Liver (tissue), 9 donors: ENCODE results near the gene NYNRIN. TPM values are rescaled to one million over a fixed set of nuclear protein-coding genes. Genes with fewer than 3 reads are reported as not detected.

Source experiments
- DNase-seq: peaks from one replicate; pipeline ENCODE4 v3.0.0-alpha.2; 2017; ENCODE audit warnings: low spot score
- H3K27ac ChIP-seq, 2 donors: one replicate each; pipeline ENCODE4 v1.7.0; 2013; ENCODE audit warnings: inconsistent platforms in 2 of 2, low read length in 2 of 2, control low read depth in 1 of 2, low read depth in 1 of 2, mild to moderate bottlenecking in 1 of 2
- H3K27me3 ChIP-seq, 4 donors: one replicate each; pipeline versions ENCODE4 v1.6.1 to v1.7.0; 2013; ENCODE audit warnings: low read length in 3 of 4, inconsistent platforms in 1 of 4, mild to moderate bottlenecking in 1 of 4, moderate library complexity in 1 of 4; ENCODE audit not compliant: control insufficient read depth in 4 of 4, insufficient read depth in 4 of 4
- H3K36me3 ChIP-seq, 4 donors: one replicate each; pipeline versions ENCODE4 v1.6.1 to v1.7.0; 2013; ENCODE audit warnings: low read length in 3 of 4, mild to moderate bottlenecking in 3 of 4, low read depth in 1 of 4, moderate library complexity in 1 of 4; ENCODE audit not compliant: control insufficient read depth in 4 of 4, insufficient read depth in 3 of 4
- H3K4me1 ChIP-seq, 4 donors: one replicate each; pipeline versions ENCODE4 v1.6.1 to v1.7.0; 2013; ENCODE audit warnings: low read length in 3 of 4, mild to moderate bottlenecking in 3 of 4, moderate library complexity in 1 of 4; ENCODE audit not compliant: control insufficient read depth in 4 of 4, insufficient read depth in 4 of 4
- H3K4me3 ChIP-seq, 3 donors: one replicate each; pipeline versions ENCODE4 v1.6.1 to v1.7.0; 2013; ENCODE audit warnings: low read length in 3 of 3, control low read depth in 1 of 3, low read depth in 1 of 3, mild to moderate bottlenecking in 1 of 3
- H3K9ac ChIP-seq, 2 donors: one replicate each; pipeline ENCODE4 v1.7.0; 2013; ENCODE audit warnings: low read length in 2 of 2, mild to moderate bottlenecking in 2 of 2, moderate library complexity in 2 of 2, control low read depth in 1 of 2, low read depth in 1 of 2
- H3K9me3 ChIP-seq, 4 donors: one replicate each; pipeline versions ENCODE4 v1.6.1 to v1.7.0; 2013; ENCODE audit warnings: low read length in 3 of 4; ENCODE audit not compliant: control insufficient read depth in 4 of 4
- EGR1 ChIP-seq, 2 donors: IDR thresholded peaks; 2 replicates each; pipeline ENCODE4 v1.6.1; 2016 to 2018; ENCODE audit warnings: antibody characterized with exemption in 2 of 2, low read depth in 2 of 2
- FOXA2 ChIP-seq: IDR thresholded peaks from 2 replicates; pipeline ENCODE4 v1.6.1; 2016; ENCODE audit warnings: antibody characterized with exemption
- GABPA ChIP-seq, 2 donors: IDR thresholded peaks in 1 of 2; conservative IDR thresholded peaks in 1 of 2; 2 replicates each; pipeline ENCODE4 v1.6.1; 2016; ENCODE audit warnings: antibody characterized with exemption in 2 of 2, mild to moderate bottlenecking in 1 of 2, moderate library complexity in 1 of 2
- HNF4A ChIP-seq, 2 donors: conservative IDR thresholded peaks; 2 replicates each; pipeline ENCODE4 v1.6.1; 2016; ENCODE audit warnings: antibody characterized with exemption in 2 of 2, mild to moderate bottlenecking in 2 of 2
- HNF4G ChIP-seq: IDR thresholded peaks from 2 replicates; pipeline ENCODE4 v1.6.1; 2016; ENCODE audit warnings: antibody characterized with exemption
- JUND ChIP-seq, 2 donors: IDR thresholded peaks; 2 replicates each; pipeline ENCODE4 v1.6.1; 2016; ENCODE audit warnings: antibody characterized with exemption in 2 of 2
- MAX ChIP-seq: IDR thresholded peaks from 2 replicates; pipeline ENCODE4 v1.6.1; 2016; ENCODE audit warnings: antibody characterized with exemption
- NR2F2 ChIP-seq: IDR thresholded peaks from 2 replicates; pipeline ENCODE4 v1.6.1; 2016; ENCODE audit warnings: antibody characterized with exemption
- RAD21 ChIP-seq, 2 donors: IDR thresholded peaks; 2 replicates each; pipeline ENCODE4 v1.6.1; 2016; ENCODE audit warnings: antibody characterized with exemption in 2 of 2, mild to moderate bottlenecking in 2 of 2
- REST ChIP-seq: IDR thresholded peaks from 2 replicates; pipeline ENCODE4 v1.6.1; 2016; ENCODE audit warnings: antibody characterized with exemption, mild to moderate bottlenecking
- RXRA ChIP-seq, 2 donors: IDR thresholded peaks; 2 replicates each; pipeline ENCODE4 v1.6.1; 2017 to 2018; ENCODE audit warnings: antibody characterized with exemption in 2 of 2, mild to moderate bottlenecking in 1 of 2
- SP1 ChIP-seq: IDR thresholded peaks from 2 replicates; pipeline ENCODE4 v1.6.1; 2018; ENCODE audit warnings: antibody characterized with exemption, mild to moderate bottlenecking
- TAF1 ChIP-seq: conservative IDR thresholded peaks from 2 replicates; pipeline ENCODE4 v1.6.1; 2016; ENCODE audit warnings: antibody characterized with exemption, mild to moderate bottlenecking
- YY1 ChIP-seq: IDR thresholded peaks from 2 replicates; pipeline ENCODE4 v1.6.1; 2016; ENCODE audit warnings: antibody characterized with exemption, mild to moderate bottlenecking
- ZBTB33 ChIP-seq: IDR thresholded peaks from 2 replicates; pipeline ENCODE4 v1.6.1; 2016; ENCODE audit warnings: antibody characterized with exemption
- WGBS: extraction: QIAGEN DNeasy Blood & Tissue Kit; methylation state at CpG from one replicate; pipeline ENCODE4 v1.1.7; 2013; 5-methylcytosine and 5-hydroxymethylcytosine counted together
- polyA plus RNA-seq, 2 donors: library from polyadenylated mRNA; stranded (reverse) in 1 of 2; unstranded in 1 of 2; fragments of 200-250 nt in 1 of 2; fragments of >200 nt in 1 of 2; fragmentation: Nextera tagmentation in 1 of 2; extraction: Ambion mirVana in 1 of 2; gene quantifications; one replicate each; pipeline versions ENCODE4 v1.2.1 to v1.2.3, GENCODE V29; 2013 to 2015
- total RNA-seq, 2 donors: library from RNA; depleted of rRNA; stranded (reverse); fragments of >200 nt; gene quantifications; one replicate each; pipeline ENCODE4 v1.2.3, GENCODE V29; 2014
- TF ChIP-seq, protein P1 (sequence below): fragments of 150-350 bp; IDR thresholded peaks from 2 replicates; pipeline ENCODE4 v1.5.1; 2017; ENCODE audit warnings: improper control_type of control experiment, low read depth, low read length; ENCODE audit not compliant: missing input control
- TF ChIP-seq, protein P2 (sequence below): IDR thresholded peaks from 2 replicates; pipeline ENCODE4 v1.6.1; 2016; ENCODE audit warnings: antibody characterized with exemption
- donor health status: healthy.
- donor health status: healthy.
- donor health status: healthy.
- donor health status: healthy.
- donor health status: healthy.

Gene NYNRIN
- total and polyA plus RNA-seq, 4 donors, result 0.89 to 11.0 (median 1.8) TPM

DNA sequence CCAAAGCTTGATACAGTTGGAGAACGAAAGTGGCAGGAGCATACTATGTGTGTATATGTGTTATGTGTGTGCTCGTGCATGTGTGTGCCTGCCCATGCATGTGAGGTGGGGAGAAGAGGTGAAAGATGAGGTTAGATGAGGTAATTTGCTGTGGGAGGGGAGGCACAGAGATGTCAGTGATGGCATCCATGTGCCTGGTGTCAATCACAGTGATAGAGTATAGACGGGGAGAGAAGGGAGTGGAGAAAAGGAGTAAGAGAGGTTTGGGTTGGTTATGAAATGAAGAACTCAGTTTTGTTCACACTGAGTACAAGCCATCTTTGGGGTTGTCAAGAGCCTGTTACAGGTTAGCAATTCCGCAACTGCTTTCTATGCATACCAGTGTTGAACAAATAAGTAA lies 14.6 kb upstream of the NYNRIN start:
- no peak for DNase-seq
- WGBS, result 96% methylated on average over 4 of the region's 4 CpGs
- H3K27ac ChIP-seq, result no peak overlapping the region
- no peak overlapping the region for H3K4me3 ChIP-seq
- TF ChIP-seq GABPA (IDR thresholded peaks at IDR 0.05 in 1 of 2, conservative IDR thresholded peaks at IDR 0.05 in 1 of 2), result no peak
- TF ChIP-seq, protein P1, sequence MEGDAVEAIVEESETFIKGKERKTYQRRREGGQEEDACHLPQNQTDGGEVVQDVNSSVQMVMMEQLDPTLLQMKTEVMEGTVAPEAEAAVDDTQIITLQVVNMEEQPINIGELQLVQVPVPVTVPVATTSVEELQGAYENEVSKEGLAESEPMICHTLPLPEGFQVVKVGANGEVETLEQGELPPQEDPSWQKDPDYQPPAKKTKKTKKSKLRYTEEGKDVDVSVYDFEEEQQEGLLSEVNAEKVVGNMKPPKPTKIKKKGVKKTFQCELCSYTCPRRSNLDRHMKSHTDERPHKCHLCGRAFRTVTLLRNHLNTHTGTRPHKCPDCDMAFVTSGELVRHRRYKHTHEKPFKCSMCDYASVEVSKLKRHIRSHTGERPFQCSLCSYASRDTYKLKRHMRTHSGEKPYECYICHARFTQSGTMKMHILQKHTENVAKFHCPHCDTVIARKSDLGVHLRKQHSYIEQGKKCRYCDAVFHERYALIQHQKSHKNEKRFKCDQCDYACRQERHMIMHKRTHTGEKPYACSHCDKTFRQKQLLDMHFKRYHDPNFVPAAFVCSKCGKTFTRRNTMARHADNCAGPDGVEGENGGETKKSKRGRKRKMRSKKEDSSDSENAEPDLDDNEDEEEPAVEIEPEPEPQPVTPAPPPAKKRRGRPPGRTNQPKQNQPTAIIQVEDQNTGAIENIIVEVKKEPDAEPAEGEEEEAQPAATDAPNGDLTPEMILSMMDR, result no peak
- TF ChIP-seq HNF4A (conservative IDR thresholded peaks at IDR 0.05), result no peak
- no peak for TF ChIP-seq SP1
- TF ChIP-seq NR2F2, result no peak
- TF ChIP-seq HNF4G, result no peak
- no peak for TF ChIP-seq JUND (IDR thresholded peaks at IDR 0.05)
- no peak for TF ChIP-seq MAX
- TF ChIP-seq EGR1 (IDR thresholded peaks at IDR 0.05; ENCODE audit: low read depth in 2 of 2), result no peak
- TF ChIP-seq REST, result no peak
- no peak for TF ChIP-seq RXRA (IDR thresholded peaks at IDR 0.05)
- TF ChIP-seq TAF1, result no peak
- TF ChIP-seq FOXA2, result no peak
- no peak for TF ChIP-seq RAD21 (IDR thresholded peaks at IDR 0.05)
- no peak overlapping the region for H3K9ac ChIP-seq
- H3K27me3 ChIP-seq, result no peaks in the 10 kb centered on the region
- no peaks in the 10 kb centered on the region for H3K9me3 ChIP-seq
- peaks cover 2 to 9% (median 7%) of the 10 kb centered on the region in 4 donors for H3K4me1 ChIP-seq
- H3K36me3 ChIP-seq, result no peaks in the 10 kb centered on the region

GRCh38 chr14:24385524-24385923 lies 13.3 kb upstream of the NYNRIN start:
- no peaks in the 10 kb centered on the region for H3K27me3 ChIP-seq
- 83% methylated on average over 4 of the region's 4 CpGs for WGBS
- H3K4me3 ChIP-seq, result no peak overlapping the region
- H3K27ac ChIP-seq, result no peak overlapping the region
- TF ChIP-seq ZBTB33 (no peak), YY1 (no peak), EGR1 (IDR thresholded peaks at IDR 0.05; ENCODE audit: low read depth in 2 of 2) (no peak), HNF4A (conservative IDR thresholded peaks at IDR 0.05) (no peak), NR2F2 (no peak), REST (no peak), RXRA (IDR thresholded peaks at IDR 0.05) (no peak), TAF1 (no peak), GABPA (IDR thresholded peaks at IDR 0.05 in 1 of 2, conservative IDR thresholded peaks at IDR 0.05 in 1 of 2) (no peak), HNF4G (no peak), SP1 (no peak), FOXA2 (no peak), MAX (no peak)
- TF ChIP-seq, protein P2, sequence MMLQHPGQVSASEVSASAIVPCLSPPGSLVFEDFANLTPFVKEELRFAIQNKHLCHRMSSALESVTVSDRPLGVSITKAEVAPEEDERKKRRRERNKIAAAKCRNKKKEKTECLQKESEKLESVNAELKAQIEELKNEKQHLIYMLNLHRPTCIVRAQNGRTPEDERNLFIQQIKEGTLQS, result no peak
- TF ChIP-seq, protein P1, result no peak
- DNase-seq, result no peak
- no peaks in the 10 kb centered on the region for H3K9me3 ChIP-seq
- peaks cover 2 to 9% (median 7%) of the 10 kb centered on the region in 4 donors for H3K4me1 ChIP-seq
- no peaks in the 10 kb centered on the region for H3K36me3 ChIP-seq
- no peak overlapping the region for H3K9ac ChIP-seq
